Measurements from ENCODE around the gene NCOA6.

NCOA6 gene

DNA sequence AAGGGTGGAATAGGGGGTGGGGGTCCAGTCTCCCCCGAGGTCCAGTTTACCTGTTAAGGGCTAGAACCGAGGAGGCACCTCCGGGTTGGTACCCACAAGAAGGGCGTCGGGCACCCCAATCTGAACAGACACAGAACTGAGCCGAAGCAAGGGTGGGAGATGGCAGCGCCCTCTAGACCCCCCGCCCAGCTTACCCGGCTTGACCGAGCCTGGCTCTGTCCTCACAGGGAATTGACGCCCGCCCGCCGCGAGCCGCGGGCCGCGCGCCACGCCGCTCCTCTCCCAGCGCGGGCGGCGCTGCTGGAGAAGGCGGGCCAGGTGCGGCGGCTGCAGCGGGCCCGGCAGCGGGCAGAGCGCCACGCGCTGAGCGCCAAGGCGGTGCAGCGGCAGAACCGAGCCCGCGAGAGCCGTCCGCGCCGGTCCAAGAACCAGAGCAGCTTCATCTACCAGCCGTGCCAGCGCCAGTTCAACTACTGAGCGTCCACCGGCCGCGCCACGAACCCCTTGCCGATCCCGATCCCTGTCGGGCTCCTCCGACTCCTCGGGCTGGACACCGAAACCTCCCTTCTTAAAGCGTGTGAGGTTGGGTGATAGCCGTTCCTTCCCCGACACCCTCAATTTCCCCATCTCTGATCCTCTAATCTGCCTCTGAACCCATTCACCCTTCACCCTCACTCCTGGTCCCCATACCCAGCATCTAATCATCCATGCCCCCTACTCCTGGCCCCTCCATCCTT lies 115.5 kb downstream of the NCOA6 start:
- peaks cover 11% of the 10 kb centered on the region for H3F3A ChIP-seq (ENCODE audit: control insufficient read depth, insufficient read depth)
- no peaks in the 10 kb centered on the region for H4K20me1 ChIP-seq (ENCODE audit: control insufficient read depth, insufficient read depth, low read depth, low read length)
- H3K27me3 ChIP-seq (ENCODE audit: control insufficient read depth, low read length): 0 out of 2 replicates have a peak, but pooled peaks cover 2% of the 10 kb centered on the region
- H3K4me1 ChIP-seq (ENCODE audit: control insufficient read depth, low read length): peaks cover 22% of the 10 kb centered on the region
- no peaks in the 10 kb centered on the region for H3K9me3 ChIP-seq (ENCODE audit: control insufficient read depth, insufficient read depth, low read length)
- peak overlapping the region; percentile 95 for H3K4me2 ChIP-seq (ENCODE audit: low read length)
- H3K27ac ChIP-seq (ENCODE audit: low read depth, low read length): 0 out of 2 replicates have a peak overlapping the region, but pooled peaks have one; percentile 57
- TF ChIP-seq EZH2phosphoT487 (IDR thresholded peaks at IDR 0.05; ENCODE audit: borderline replicate concordance, low read length) (no peak), CTCF (IDR thresholded peaks at IDR 0.05; ENCODE audit: low read depth, low read length, poor library complexity, severe bottlenecking) (peak; percentile 67)
- no peaks in the 10 kb centered on the region for H3K36me3 ChIP-seq (ENCODE audit: control insufficient read depth, low read length)
- peak overlapping the region; percentile 92 for H3K4me3 ChIP-seq (ENCODE audit: low read length)
- no peaks in the 10 kb centered on the region for H3K9me2 ChIP-seq (replicated peaks; ENCODE audit: control insufficient read depth, low read length)
- H3K79me2 ChIP-seq (ENCODE audit: control insufficient read depth, low read length): no peaks in the 10 kb centered on the region

- Histone ChIP-seq H4K20me1 (ENCODE audit: control insufficient read depth, insufficient read depth, low read depth, low read length) (no peaks in the 10 kb centered on the region), H3K9me3 (ENCODE audit: control insufficient read depth, insufficient read depth, low read length) (no peaks in the 10 kb centered on the region), H3K36me3 (ENCODE audit: control insufficient read depth, low read length) (no peaks in the 10 kb centered on the region), H3K27me3 (ENCODE audit: control insufficient read depth, low read length) (0 out of 2 replicates have a peak, but pooled peaks cover 2% of the 10 kb centered on the region), H3K4me3 (ENCODE audit: low read length) (peak overlapping the region; percentile 92), H3K27ac (ENCODE audit: low read depth, low read length) (peak overlapping the region; percentile 57), H3K4me2 (ENCODE audit: low read length) (peak overlapping the region; percentile 95), H3F3A (ENCODE audit: control insufficient read depth, insufficient read depth) (peaks cover 14% of the 10 kb centered on the region), H3K79me2 (ENCODE audit: control insufficient read depth, low read length) (no peaks in the 10 kb centered on the region), H3K9me2 (replicated peaks; ENCODE audit: control insufficient read depth, low read length) (no peaks in the 10 kb centered on the region), H3K4me1 (ENCODE audit: control insufficient read depth, low read length) (peaks cover 27% of the 10 kb centered on the region)
- TF ChIP-seq CTCF (IDR thresholded peaks at IDR 0.05; ENCODE audit: low read depth, low read length, poor library complexity, severe bottlenecking) (no peak), EZH2phosphoT487 (IDR thresholded peaks at IDR 0.05; ENCODE audit: borderline replicate concordance, low read length) (no peak)
Observed at GRCh38 chr20:34709044-34709830, 116.2 kb downstream of the NCOA6 start.

DNA sequence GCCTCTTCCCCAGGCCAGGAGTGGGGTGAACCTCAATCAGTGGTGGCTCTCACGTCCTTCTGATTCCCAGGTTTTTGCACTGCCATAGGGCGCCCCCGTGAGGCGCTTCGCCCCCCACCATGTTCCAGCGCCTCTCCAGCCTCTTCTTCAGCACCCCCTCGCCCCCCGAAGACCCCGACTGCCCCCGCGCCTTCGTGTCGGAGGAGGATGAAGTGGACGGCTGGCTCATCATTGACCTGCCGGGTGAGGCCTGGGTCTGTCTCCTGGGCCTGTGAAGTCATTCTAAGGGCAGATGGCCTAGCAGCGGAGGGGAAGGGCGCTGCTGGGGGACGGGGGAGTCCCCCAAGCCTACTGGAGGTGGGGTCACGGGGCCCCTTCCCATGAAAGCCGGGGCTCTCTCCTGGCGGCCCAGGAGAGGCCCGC lies 116.8 kb downstream of the NCOA6 start:
- H4K20me1 ChIP-seq (ENCODE audit: control insufficient read depth, insufficient read depth, low read depth, low read length): no peaks in the 10 kb centered on the region
- H3K9me2 ChIP-seq (replicated peaks; ENCODE audit: control insufficient read depth, low read length): no peaks in the 10 kb centered on the region
- no peaks in the 10 kb centered on the region for H3K36me3 ChIP-seq (ENCODE audit: control insufficient read depth, low read length)
- H3K27ac ChIP-seq (ENCODE audit: low read depth, low read length): peak overlapping the region; percentile 57; the same call in 1 of the 2 replicates
- peak overlapping the region; percentile 95 for H3K4me2 ChIP-seq (ENCODE audit: low read length)
- peaks cover 14% of the 10 kb centered on the region for H3F3A ChIP-seq (ENCODE audit: control insufficient read depth, insufficient read depth)
- TF ChIP-seq EZH2phosphoT487 (IDR thresholded peaks at IDR 0.05; ENCODE audit: borderline replicate concordance, low read length): no peak
- peak; percentile 91 for TF ChIP-seq CTCF (IDR thresholded peaks at IDR 0.05; ENCODE audit: low read depth, low read length, poor library complexity, severe bottlenecking)
- H3K4me1 ChIP-seq (ENCODE audit: control insufficient read depth, low read length): peaks cover 29% of the 10 kb centered on the region
- H3K27me3 ChIP-seq (ENCODE audit: control insufficient read depth, low read length): peaks cover 2% of the 10 kb centered on the region; the same call in 1 of the 2 replicates
- no peaks in the 10 kb centered on the region for H3K9me3 ChIP-seq (ENCODE audit: control insufficient read depth, insufficient read depth, low read length)
- H3K79me2 ChIP-seq (ENCODE audit: control insufficient read depth, low read length): no peaks in the 10 kb centered on the region
- peak overlapping the region; percentile 92 for H3K4me3 ChIP-seq (ENCODE audit: low read length)

Measured in DOHH2 (cell line).